ENCODE measurements around the gene ZNF883.

- TF ChIP-seq CTCF (IDR thresholded peaks at IDR 0.05) (no peak), POLR2A (IDR thresholded peaks at IDR 0.05) (no peak)
Observed at GRCh38 chr9:112912636-112913035, 99.4 kb downstream of the ZNF883 start.

All from Peyer's patch (tissue), 4 donors.